Upper lobe of left lung (tissue), 6 donors: ENCODE measurements around the gene GPR62. TPM values are rescaled to one million over a fixed set of nuclear protein-coding genes. Genes with fewer than 3 reads are reported as not detected.

Experiments
- ATAC-seq, 2 donors: fragments of 200-7000 bp; cut with Tn5 transposase; one replicate each; pipeline ENCODE4 v1.9.1; 2022; ENCODE audit warnings: mild to moderate bottlenecking in 2 of 2, moderate library complexity in 2 of 2; ENCODE audit not compliant: low FRiP score in 2 of 2
- DNase-seq, 2 donors: peaks; one replicate each; pipeline ENCODE4 v3.0.0-alpha.2; 2019 to 2020
- H3K27ac ChIP-seq, 4 donors: fragments of 200-600 bp; sonication (generic); one replicate each; pipeline ENCODE4 v1.5.1; 2016 to 2019
- H3K27me3 ChIP-seq, 4 donors: fragments of 200-600 bp; sonication (generic); one replicate each; pipeline ENCODE4 v1.5.1; 2017 to 2019
- H3K36me3 ChIP-seq, 4 donors: fragments of 200-600 bp; sonication (generic); one replicate each; pipeline ENCODE4 v1.5.1; 2016 to 2019
- H3K4me1 ChIP-seq, 4 donors: fragments of 200-600 bp; sonication (generic); one replicate each; pipeline ENCODE4 v1.5.1; 2018 to 2019
- H3K4me3 ChIP-seq, 4 donors: fragments of 200-600 bp; sonication (generic); one replicate each; pipeline ENCODE4 v1.5.1; 2017 to 2019; ENCODE audit warnings: mild to moderate bottlenecking in 2 of 4, moderate library complexity in 1 of 4
- H3K9me3 ChIP-seq, 4 donors: fragments of 200-600 bp; sonication (generic); one replicate each; pipeline ENCODE4 v1.5.1; 2018 to 2019
- EP300 ChIP-seq, 4 donors: sonication (generic); formaldehyde crosslinking; IDR thresholded peaks; one replicate each; pipeline ENCODE4 v1.5.1; 2017; ENCODE audit warnings: antibody characterized with exemption in 4 of 4, control low read depth in 2 of 4
- POLR2A ChIP-seq, 4 donors: fragments of 450-650 bp; IDR thresholded peaks; one replicate each; pipeline ENCODE4 v1.5.1; 2016 to 2017; ENCODE audit warnings: antibody characterized with exemption in 4 of 4, mild to moderate bottlenecking in 2 of 4
- POLR2AphosphoS5 ChIP-seq, 2 donors: sonication (generic); formaldehyde crosslinking; IDR thresholded peaks; one replicate each; pipeline ENCODE4 v1.5.1; 2017; ENCODE audit warnings: antibody characterized with exemption in 2 of 2
- WGBS, 2 donors: methylation state at CpG; one replicate each; pipeline ENCODE4 v1.1.5; 2017 to 2018; 5-methylcytosine and 5-hydroxymethylcytosine counted together
- total RNA-seq, 6 donors: library from RNA; depleted of rRNA in 4 of 6; stranded (reverse); fragments of >200 nt in 4 of 6; gene quantifications; one replicate each; pipeline versions ENCODE4 v1.1.0 to v1.2.1, GENCODE V29; 2016 to 2021
- TF ChIP-seq, protein P1 (sequence below), 6 experiments: fragments of 450-650 bp in 4 of 6; fragments of 200-600 bp in 2 of 6; sonication (generic) in 2 of 6; IDR thresholded peaks; one replicate each; pipeline ENCODE4 v1.5.1; 2016 to 2019; ENCODE audit warnings: antibody characterized with exemption in 6 of 6
- donor health status: DM: no; HTN: no; CAD: no; lungs with moderate emphysema.
- donor health status: DM: no; HTN: yes; CAD: no; lungs with severe emphysema.

Gene GPR62
- total RNA-seq, 6 donors from 2014 or later = not detected

DNA sequence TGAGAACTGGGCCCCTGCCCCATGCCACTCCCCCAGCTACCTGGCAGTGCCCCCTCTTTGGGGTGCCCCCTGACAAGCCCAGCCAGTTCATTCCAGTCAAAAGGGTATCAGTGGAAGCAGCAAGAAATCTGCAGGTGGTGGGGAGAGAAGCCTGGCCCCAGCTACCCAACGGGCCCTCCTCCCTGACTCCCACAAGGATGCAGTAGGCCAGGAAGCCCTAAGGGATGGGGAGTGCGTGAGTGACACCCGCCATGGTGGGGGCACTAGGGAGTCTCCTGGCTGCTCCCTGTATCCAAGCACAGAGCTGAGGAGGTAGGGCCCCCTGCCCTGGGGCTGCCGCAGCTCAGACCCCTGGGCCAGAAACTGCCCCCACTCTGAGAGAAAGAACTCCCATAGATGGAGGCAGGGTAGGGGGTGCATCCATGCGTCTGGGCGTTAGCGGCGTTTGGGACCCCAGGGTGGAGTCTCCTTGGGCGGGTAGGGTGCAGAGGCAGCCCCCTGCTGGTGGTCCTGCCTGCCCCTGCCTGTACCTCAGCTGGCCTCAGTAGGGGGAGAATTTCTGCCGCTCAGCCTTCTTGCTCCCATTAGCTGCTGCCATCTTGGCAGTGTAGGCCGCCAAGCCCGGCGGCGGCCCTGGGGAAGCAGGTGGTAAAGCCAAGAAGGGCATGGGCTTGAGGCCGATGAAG lies 2.5 kb downstream of the GPR62 start:
- peaks cover 0 to 9% (median 0%) of the 10 kb centered on the region in 4 donors for H3K27me3 ChIP-seq
- WGBS, 2 donors = 98 to 100% methylated on average over 9 to 12 of the region's 15 CpGs
- no peak for DNase-seq

DNA sequence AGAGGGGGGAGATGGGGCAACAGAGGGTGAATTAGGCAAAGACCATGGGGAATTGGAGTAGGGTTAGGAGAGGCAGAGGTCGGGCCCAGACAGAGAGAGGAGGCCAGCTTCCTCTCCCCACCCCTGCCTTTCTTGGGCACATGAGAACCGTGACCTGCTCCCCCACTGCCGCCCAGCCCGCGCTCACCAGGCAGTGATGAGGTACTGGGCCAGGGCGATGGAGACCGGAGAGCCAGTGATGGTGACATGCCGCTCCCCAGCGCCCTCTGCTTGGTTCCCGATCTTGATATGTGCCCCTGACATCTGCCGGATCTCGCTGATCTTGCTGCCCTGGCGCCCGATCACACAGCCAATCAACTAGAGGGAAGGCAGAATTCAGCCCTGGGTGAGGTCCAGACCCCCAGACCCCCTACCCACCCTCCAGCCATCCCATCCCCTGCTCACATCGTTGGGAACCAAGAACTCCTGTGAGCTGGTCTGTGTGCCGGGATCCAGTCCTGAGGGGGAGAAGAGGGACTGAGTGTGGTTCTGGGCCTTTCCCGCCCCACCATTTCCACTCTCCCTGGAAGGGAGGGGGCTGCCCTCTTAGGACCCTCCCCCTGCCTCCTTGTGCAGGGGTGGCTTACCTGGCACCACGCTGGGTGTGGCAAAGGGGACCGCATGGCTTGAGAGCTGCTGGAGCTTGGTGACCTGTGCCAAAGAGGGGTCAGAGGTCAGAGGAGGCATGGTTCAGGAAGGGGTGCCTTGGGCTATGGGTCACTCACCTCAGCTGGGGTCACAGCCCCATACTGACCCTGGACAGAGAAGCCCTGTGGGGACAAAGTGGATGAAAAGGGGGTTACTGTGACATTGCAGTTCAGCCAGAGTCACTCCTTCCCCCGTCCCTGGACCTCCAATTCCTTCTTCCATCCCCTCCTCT lies 3.7 kb downstream of the GPR62 start:
- ATAC-seq (no peak), DNase-seq (no peak)
- Histone ChIP-seq H3K36me3 (peaks cover 0 to 28% (median 14%) of the 10 kb centered on the region in 4 donors), H3K4me3 (no peak overlapping the region), H3K27me3 (peaks cover 0 to 9% (median 0%) of the 10 kb centered on the region in 4 donors), H3K27ac (no peak overlapping the region), H3K9me3 (no peaks in the 10 kb centered on the region), H3K4me1 (peaks cover 6 to 18% (median 10%) of the 10 kb centered on the region in 4 donors)
- TF ChIP-seq POLR2A (IDR thresholded peaks at IDR 0.05) (no peak), EP300 (IDR thresholded peaks at IDR 0.05) (no peak), POLR2AphosphoS5 (IDR thresholded peaks at IDR 0.05) (no peak)
- TF ChIP-seq, protein P1, sequence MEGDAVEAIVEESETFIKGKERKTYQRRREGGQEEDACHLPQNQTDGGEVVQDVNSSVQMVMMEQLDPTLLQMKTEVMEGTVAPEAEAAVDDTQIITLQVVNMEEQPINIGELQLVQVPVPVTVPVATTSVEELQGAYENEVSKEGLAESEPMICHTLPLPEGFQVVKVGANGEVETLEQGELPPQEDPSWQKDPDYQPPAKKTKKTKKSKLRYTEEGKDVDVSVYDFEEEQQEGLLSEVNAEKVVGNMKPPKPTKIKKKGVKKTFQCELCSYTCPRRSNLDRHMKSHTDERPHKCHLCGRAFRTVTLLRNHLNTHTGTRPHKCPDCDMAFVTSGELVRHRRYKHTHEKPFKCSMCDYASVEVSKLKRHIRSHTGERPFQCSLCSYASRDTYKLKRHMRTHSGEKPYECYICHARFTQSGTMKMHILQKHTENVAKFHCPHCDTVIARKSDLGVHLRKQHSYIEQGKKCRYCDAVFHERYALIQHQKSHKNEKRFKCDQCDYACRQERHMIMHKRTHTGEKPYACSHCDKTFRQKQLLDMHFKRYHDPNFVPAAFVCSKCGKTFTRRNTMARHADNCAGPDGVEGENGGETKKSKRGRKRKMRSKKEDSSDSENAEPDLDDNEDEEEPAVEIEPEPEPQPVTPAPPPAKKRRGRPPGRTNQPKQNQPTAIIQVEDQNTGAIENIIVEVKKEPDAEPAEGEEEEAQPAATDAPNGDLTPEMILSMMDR (IDR thresholded peaks at IDR 0.05) = no peak
- 95 to 96% methylated on average over 18 to 20 of the region's 20 CpGs for WGBS, 2 donors

More for the DNA sequence above, 2.5 kb downstream of the GPR62 start:
- ATAC-seq = no peak
- Histone ChIP-seq H3K9me3 (no peaks in the 10 kb centered on the region), H3K36me3 (peaks cover 0 to 28% (median 14%) of the 10 kb centered on the region in 4 donors), H3K27ac (no peak overlapping the region), H3K4me1 (peaks cover 6 to 18% (median 10%) of the 10 kb centered on the region in 4 donors), H3K4me3 (no peak overlapping the region)
- TF ChIP-seq, protein P1 (IDR thresholded peaks at IDR 0.05) = no peak
- no peak for TF ChIP-seq POLR2AphosphoS5 (IDR thresholded peaks at IDR 0.05)
- TF ChIP-seq POLR2A (IDR thresholded peaks at IDR 0.05) = no peak
- TF ChIP-seq EP300 (IDR thresholded peaks at IDR 0.05) = no peak

- TF ChIP-seq POLR2AphosphoS5 (IDR thresholded peaks at IDR 0.05) (no peak), EP300 (IDR thresholded peaks at IDR 0.05) (no peak), POLR2A (IDR thresholded peaks at IDR 0.05) (no peak)
- TF ChIP-seq, protein P1 (IDR thresholded peaks at IDR 0.05) = no peak
- DNase-seq (no peak), ATAC-seq (no peak)
- H3K4me3 ChIP-seq = no peak overlapping the region
- WGBS, 2 donors = 87 to 100% methylated on average over 3 to 7 of the region's 7 CpGs
- no peaks in the 10 kb centered on the region for H3K9me3 ChIP-seq
- H3K27me3 ChIP-seq = peaks cover 0 to 9% (median 0%) of the 10 kb centered on the region in 4 donors
- H3K36me3 ChIP-seq = peaks cover 0 to 28% (median 14%) of the 10 kb centered on the region in 4 donors
- H3K27ac ChIP-seq = no peak overlapping the region
- peaks cover 6 to 18% (median 10%) of the 10 kb centered on the region in 4 donors for H3K4me1 ChIP-seq
Measured at GRCh38 chr3:51959651-51960050, 4.5 kb downstream of the GPR62 start.

- TF ChIP-seq POLR2AphosphoS5 (IDR thresholded peaks at IDR 0.05) (no peak), POLR2A (IDR thresholded peaks at IDR 0.05) (no peak), EP300 (IDR thresholded peaks at IDR 0.05) (no peak)
- TF ChIP-seq, protein P1 (IDR thresholded peaks at IDR 0.05) = no peak
- H3K27ac ChIP-seq = no peak overlapping the region
- H3K9me3 ChIP-seq = no peaks in the 10 kb centered on the region
- DNase-seq = no peak
- H3K4me1 ChIP-seq = peaks cover 6 to 19% (median 10%) of the 10 kb centered on the region in 4 donors
- H3K27me3 ChIP-seq = peaks cover 0 to 9% (median 0%) of the 10 kb centered on the region in 4 donors
- H3K36me3 ChIP-seq = peaks cover 0 to 28% (median 14%) of the 10 kb centered on the region in 4 donors
- ATAC-seq = no peak
- WGBS, 2 donors = 93 to 94% methylated on average over 6 to 10 of the region's 10 CpGs
- H3K4me3 ChIP-seq = no peak overlapping the region
Measured at GRCh38 chr3:51960386-51960785, 5.2 kb downstream of the GPR62 start.
